ENCODE results near the gene SOX6. TPM values are rescaled to one million over a fixed set of nuclear protein-coding genes. Genes with fewer than 3 reads are reported as not detected.

The SOX6 gene
- total RNA-seq, 1 experiment from 2014 or later: 18.4 TPM

DNA sequence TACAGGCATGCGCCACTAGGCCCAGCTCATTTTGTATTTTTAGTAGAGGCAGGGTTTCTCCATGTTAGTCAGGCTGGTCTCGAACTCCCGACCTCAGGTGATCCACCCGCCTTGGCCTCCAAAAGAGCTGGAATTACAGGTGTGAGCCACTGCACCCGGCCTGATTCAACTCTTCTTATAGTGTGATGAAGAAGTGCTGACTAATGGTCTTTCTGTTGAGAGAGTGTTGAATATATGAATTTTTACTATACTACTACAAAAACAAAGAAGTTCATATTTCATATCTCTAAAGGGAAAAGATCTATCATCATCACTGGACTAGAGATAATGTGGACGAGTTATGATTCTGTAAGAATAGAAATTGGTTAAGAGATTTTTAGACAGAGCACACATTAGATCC lies 320.1 kb downstream of the SOX6 start:
- H3K27me3 Mint-ChIP-seq (ENCODE audit: unreplicated experiment): no peaks in the 10 kb centered on the region

DNA sequence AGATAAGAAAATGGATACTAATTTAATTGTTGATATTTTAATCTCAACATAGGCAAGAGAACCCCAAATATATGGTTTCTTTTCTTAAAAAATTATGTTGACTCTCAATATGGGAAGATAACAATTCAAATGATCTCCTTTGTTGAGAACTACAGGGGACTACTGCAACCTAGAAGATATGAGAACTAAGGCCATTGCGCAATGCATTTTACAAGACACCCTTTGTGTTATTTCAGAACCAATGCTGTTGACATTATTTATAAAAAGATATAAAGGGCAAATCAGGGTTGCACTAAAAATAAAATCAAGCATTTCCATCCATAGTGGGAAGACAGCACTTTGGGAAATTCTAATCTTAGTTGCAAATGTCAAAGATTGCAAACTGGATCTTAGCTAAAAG lies 322.3 kb downstream of the SOX6 start:
- H3K36me3 Mint-ChIP-seq (ENCODE audit: insufficient read depth, unreplicated experiment): no peaks in the 10 kb centered on the region
- intact Hi-C loops (cut with micrococcal nuclease; ENCODE audit: unreplicated experiment): no loop called here
- CTCF ChIA-PET: no interaction called here
- H3K27me3 Mint-ChIP-seq (ENCODE audit: unreplicated experiment): no peaks in the 10 kb centered on the region
- no peak for DNase-seq
- TF ChIP-seq, protein P1, sequence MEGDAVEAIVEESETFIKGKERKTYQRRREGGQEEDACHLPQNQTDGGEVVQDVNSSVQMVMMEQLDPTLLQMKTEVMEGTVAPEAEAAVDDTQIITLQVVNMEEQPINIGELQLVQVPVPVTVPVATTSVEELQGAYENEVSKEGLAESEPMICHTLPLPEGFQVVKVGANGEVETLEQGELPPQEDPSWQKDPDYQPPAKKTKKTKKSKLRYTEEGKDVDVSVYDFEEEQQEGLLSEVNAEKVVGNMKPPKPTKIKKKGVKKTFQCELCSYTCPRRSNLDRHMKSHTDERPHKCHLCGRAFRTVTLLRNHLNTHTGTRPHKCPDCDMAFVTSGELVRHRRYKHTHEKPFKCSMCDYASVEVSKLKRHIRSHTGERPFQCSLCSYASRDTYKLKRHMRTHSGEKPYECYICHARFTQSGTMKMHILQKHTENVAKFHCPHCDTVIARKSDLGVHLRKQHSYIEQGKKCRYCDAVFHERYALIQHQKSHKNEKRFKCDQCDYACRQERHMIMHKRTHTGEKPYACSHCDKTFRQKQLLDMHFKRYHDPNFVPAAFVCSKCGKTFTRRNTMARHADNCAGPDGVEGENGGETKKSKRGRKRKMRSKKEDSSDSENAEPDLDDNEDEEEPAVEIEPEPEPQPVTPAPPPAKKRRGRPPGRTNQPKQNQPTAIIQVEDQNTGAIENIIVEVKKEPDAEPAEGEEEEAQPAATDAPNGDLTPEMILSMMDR (IDR thresholded peaks at IDR 0.05; ENCODE audit: unreplicated experiment): no peak
- no peaks in the 10 kb centered on the region for H3K9me3 Mint-ChIP-seq (ENCODE audit: low read depth, unreplicated experiment)
- no TSS peak for BruUV-seq (replicated peaks)
- no peak overlapping the region for H3K27ac Mint-ChIP-seq (ENCODE audit: unreplicated experiment)
- H3K4me3 Mint-ChIP-seq (ENCODE audit: low read depth, unreplicated experiment): no peak overlapping the region
- H3K4me1 Mint-ChIP-seq (ENCODE audit: low read depth, unreplicated experiment): no peaks in the 10 kb centered on the region

More for the DNA sequence above, 320.1 kb downstream of the SOX6 start:
- Mint-ChIP-seq H3K4me3 (ENCODE audit: low read depth, unreplicated experiment) (no peak overlapping the region), H3K27ac (ENCODE audit: unreplicated experiment) (no peak overlapping the region), H3K4me1 (ENCODE audit: low read depth, unreplicated experiment) (no peaks in the 10 kb centered on the region), H3K9me3 (ENCODE audit: low read depth, unreplicated experiment) (no peaks in the 10 kb centered on the region), H3K36me3 (ENCODE audit: insufficient read depth, unreplicated experiment) (no peaks in the 10 kb centered on the region)
- BruUV-seq (replicated peaks): no TSS peak
- intact Hi-C loops (cut with micrococcal nuclease; ENCODE audit: unreplicated experiment): no loop called here
- TF ChIP-seq, protein P1 (IDR thresholded peaks at IDR 0.05; ENCODE audit: unreplicated experiment): no peak
- CTCF ChIA-PET: interaction anchor here (0.7 kb wide), 1 partner anchor 55 kb away, joined by 4 read pairs; no protein-coding TSS in a partner anchor
- DNase-seq: no peak

DNA sequence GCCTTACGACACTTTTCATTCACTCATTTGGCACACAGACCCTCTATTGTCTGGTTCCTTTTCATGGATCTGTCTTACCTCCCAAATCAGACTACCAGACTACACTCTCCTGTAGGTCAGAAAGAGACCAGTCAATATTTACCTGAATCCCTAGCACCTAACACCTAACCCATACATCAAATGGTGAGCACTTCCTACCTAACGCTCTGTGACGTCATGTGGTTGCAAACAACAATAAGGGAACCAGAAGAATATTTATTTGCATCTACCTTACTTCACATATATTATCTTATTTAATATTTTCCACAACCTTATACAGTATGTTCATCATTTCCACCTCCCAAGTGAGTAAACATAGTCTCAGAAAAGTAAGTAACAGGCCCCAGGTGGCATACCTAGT lies 323.4 kb downstream of the SOX6 start:
- intact Hi-C loops (cut with micrococcal nuclease; ENCODE audit: unreplicated experiment): no loop called here
- BruUV-seq (replicated peaks): no TSS peak
- Mint-ChIP-seq H3K9me3 (ENCODE audit: low read depth, unreplicated experiment) (no peaks in the 10 kb centered on the region), H3K4me3 (ENCODE audit: low read depth, unreplicated experiment) (no peak overlapping the region), H3K27ac (ENCODE audit: unreplicated experiment) (no peak overlapping the region), H3K27me3 (ENCODE audit: unreplicated experiment) (no peaks in the 10 kb centered on the region), H3K36me3 (ENCODE audit: insufficient read depth, unreplicated experiment) (no peaks in the 10 kb centered on the region), H3K4me1 (ENCODE audit: low read depth, unreplicated experiment) (no peaks in the 10 kb centered on the region)
- TF ChIP-seq, protein P1 (IDR thresholded peaks at IDR 0.05; ENCODE audit: unreplicated experiment): no peak
- DNase-seq: no peak
- CTCF ChIA-PET: interaction anchor here (0.6 kb wide), 1 partner anchor 47 kb away, joined by 3 read pairs; no protein-coding TSS in a partner anchor

DNA sequence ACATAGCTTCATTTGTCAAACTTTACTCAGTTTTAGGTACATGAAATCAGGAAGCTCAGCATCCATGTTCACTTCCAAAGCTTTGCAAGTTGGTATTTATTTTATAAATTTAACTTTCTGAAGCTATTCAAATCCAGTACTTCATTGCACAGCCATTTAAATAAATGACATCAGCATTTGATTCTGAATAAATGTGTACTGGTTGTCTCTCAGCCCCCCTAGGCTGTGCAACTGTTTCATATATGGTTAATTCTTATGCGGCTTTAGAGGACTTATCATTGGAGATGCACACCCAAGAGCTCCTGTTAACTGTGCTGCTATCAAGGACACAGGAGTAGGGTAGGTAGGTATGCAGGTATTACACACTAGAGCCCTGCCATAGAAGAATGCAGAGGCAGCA lies 325.1 kb downstream of the SOX6 start:
- intact Hi-C loops (cut with micrococcal nuclease; ENCODE audit: unreplicated experiment): no loop called here
- Mint-ChIP-seq H3K27me3 (ENCODE audit: unreplicated experiment) (no peaks in the 10 kb centered on the region), H3K4me3 (ENCODE audit: low read depth, unreplicated experiment) (no peak overlapping the region), H3K9me3 (ENCODE audit: low read depth, unreplicated experiment) (no peaks in the 10 kb centered on the region), H3K4me1 (ENCODE audit: low read depth, unreplicated experiment) (no peaks in the 10 kb centered on the region), H3K27ac (ENCODE audit: unreplicated experiment) (no peak overlapping the region), H3K36me3 (ENCODE audit: insufficient read depth, unreplicated experiment) (no peaks in the 10 kb centered on the region)
- no TSS peak for BruUV-seq (replicated peaks)
- CTCF ChIA-PET: no interaction called here
- TF ChIP-seq, protein P1 (IDR thresholded peaks at IDR 0.05; ENCODE audit: unreplicated experiment): no peak
- DNase-seq: no peak

Data from Calu3 (cell line).